DND-41 (cell line): ENCODE data around the gene ILRUN.
"Not testable (repeated sequence)": the region's sequence is repeated elsewhere in the genome, so short reads cannot be mapped to it uniquely, and the experiment has no call there.

Source experiments
- ATAC-seq: fragments of 200-7000 bp; cut with Tn5 transposase; 3 replicates; pipeline ENCODE4 v1.9.1; 2021; ENCODE audit warnings: low read depth; ENCODE audit not compliant: insufficient read depth
- DNase-seq: peaks from one replicate; pipeline ENCODE4 v3.0.0-alpha.2; 2020
- H2AFZ ChIP-seq: 2 replicates; pipeline ENCODE4 v1.6.0; 2012; ENCODE audit warnings: low read depth, low read length
- H3K27ac ChIP-seq: 2 replicates; pipeline ENCODE4 v1.5.1; 2012; ENCODE audit warnings: low read length, inconsistent platforms
- H3K27me3 ChIP-seq: fragments of 200-600 bp; sonication (generic); 2 replicates; pipeline ENCODE4 v1.6.0; 2012; ENCODE audit warnings: low read length, mild to moderate bottlenecking, inconsistent platforms; ENCODE audit not compliant: insufficient read depth, poor library complexity
- H3K36me3 ChIP-seq: 2 replicates; pipeline ENCODE4 v1.5.1; 2012; ENCODE audit warnings: low read length, inconsistent platforms; ENCODE audit not compliant: insufficient read depth
- H3K4me1 ChIP-seq: 2 replicates; pipeline ENCODE4 v1.5.1; 2012; ENCODE audit warnings: mild to moderate bottlenecking, low read length; ENCODE audit not compliant: insufficient read depth
- H3K4me2 ChIP-seq: 2 replicates; pipeline ENCODE4 v1.6.0; 2012; ENCODE audit warnings: mild to moderate bottlenecking, moderate library complexity, low read length, inconsistent platforms; ENCODE audit not compliant: insufficient read depth
- H3K4me3 ChIP-seq, 2 experiments: fragments of 200-600 bp in 1 of 2; shearing (Covaris generic) in 1 of 2; 2 replicates each; pipeline ENCODE4 v1.5.1; 2012 to 2016; ENCODE audit warnings: inconsistent platforms in 2 of 2, low read length in 2 of 2, mild to moderate bottlenecking in 2 of 2, low read depth in 1 of 2, moderate library complexity in 1 of 2
- H3K79me2 ChIP-seq: 2 replicates; pipeline ENCODE4 v1.6.0; 2012; ENCODE audit warnings: low read length, inconsistent platforms; ENCODE audit not compliant: insufficient read depth
- H3K9ac ChIP-seq: 2 replicates; pipeline ENCODE4 v1.6.0; 2012; ENCODE audit warnings: low read depth, mild to moderate bottlenecking, inconsistent platforms, low read length, moderate library complexity
- H3K9me3 ChIP-seq: 2 replicates; pipeline ENCODE4 v1.5.1; 2012; ENCODE audit warnings: low read length, moderate library complexity, mild to moderate bottlenecking, inconsistent platforms; ENCODE audit not compliant: insufficient read depth, severe bottlenecking
- H4K20me1 ChIP-seq: 2 replicates; pipeline ENCODE4 v1.6.0; 2012; ENCODE audit warnings: low read length; ENCODE audit not compliant: insufficient read depth
- EZH2 ChIP-seq: IDR thresholded peaks from 3 replicates; pipeline ENCODE4 v1.6.1; 2012; ENCODE audit warnings: borderline replicate concordance, low read depth, mild to moderate bottlenecking, moderate library complexity, low read length, inconsistent platforms; ENCODE audit not compliant: severe bottlenecking
- TF ChIP-seq, protein P1 (sequence below): IDR thresholded peaks from 2 replicates; pipeline ENCODE4 v1.5.1; 2012; ENCODE audit warnings: borderline replicate concordance, low read length, moderate library complexity, mild to moderate bottlenecking; ENCODE audit not compliant: poor library complexity, severe bottlenecking; ENCODE audit errors: extremely low read depth

Gene ILRUN

DNA sequence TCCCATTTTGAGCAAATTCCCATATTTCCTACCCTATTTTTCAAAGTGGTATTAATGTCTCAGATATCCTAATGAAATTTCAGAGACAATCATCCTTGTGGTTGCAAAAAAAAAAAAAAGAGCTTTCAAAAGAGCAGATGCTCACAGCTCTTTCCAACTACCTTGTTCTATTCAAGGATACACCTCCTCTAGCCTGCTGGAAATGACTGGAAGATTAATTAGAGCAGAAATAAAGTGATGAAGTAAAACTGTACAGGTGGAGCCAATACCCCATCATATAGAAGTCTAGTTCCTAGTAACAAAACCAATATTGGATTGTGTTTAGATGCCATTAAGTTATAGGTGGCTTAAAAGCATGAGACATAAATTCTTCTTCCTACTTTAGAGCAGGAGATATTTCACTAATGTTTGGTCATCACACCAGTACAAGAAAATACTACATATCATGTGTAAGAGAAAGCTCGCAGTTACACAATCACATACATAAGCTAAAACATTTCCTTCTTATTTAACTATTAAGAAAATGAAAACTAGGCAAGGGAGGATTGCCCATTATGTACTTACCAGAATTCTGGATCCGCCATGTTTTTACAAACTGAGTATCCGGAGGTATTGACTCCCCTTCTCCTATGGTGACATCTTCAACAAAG is 42.4 kb downstream of the ILRUN start:
- Histone ChIP-seq H4K20me1 (no peaks in the 10 kb centered on the region), H3K4me1 (peaks cover 32% of the 10 kb centered on the region), H2AFZ (no peak overlapping the region), H3K9me3 (no peaks in the 10 kb centered on the region), H3K27ac (no peak overlapping the region), H3K9ac (no peak overlapping the region), H3K36me3 (peaks cover 20% of the 10 kb centered on the region; the same call in 1 of the 2 replicates), H3K79me2 (peaks cover 70% of the 10 kb centered on the region), H3K4me2 (no peak overlapping the region), H3K4me3 (no peak overlapping the region), H3K27me3 (no peaks in the 10 kb centered on the region)
- DNase-seq (no peak), ATAC-seq (no peak)
- TF ChIP-seq EZH2: no peak
- TF ChIP-seq, protein P1, sequence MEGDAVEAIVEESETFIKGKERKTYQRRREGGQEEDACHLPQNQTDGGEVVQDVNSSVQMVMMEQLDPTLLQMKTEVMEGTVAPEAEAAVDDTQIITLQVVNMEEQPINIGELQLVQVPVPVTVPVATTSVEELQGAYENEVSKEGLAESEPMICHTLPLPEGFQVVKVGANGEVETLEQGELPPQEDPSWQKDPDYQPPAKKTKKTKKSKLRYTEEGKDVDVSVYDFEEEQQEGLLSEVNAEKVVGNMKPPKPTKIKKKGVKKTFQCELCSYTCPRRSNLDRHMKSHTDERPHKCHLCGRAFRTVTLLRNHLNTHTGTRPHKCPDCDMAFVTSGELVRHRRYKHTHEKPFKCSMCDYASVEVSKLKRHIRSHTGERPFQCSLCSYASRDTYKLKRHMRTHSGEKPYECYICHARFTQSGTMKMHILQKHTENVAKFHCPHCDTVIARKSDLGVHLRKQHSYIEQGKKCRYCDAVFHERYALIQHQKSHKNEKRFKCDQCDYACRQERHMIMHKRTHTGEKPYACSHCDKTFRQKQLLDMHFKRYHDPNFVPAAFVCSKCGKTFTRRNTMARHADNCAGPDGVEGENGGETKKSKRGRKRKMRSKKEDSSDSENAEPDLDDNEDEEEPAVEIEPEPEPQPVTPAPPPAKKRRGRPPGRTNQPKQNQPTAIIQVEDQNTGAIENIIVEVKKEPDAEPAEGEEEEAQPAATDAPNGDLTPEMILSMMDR: no peak

DNA sequence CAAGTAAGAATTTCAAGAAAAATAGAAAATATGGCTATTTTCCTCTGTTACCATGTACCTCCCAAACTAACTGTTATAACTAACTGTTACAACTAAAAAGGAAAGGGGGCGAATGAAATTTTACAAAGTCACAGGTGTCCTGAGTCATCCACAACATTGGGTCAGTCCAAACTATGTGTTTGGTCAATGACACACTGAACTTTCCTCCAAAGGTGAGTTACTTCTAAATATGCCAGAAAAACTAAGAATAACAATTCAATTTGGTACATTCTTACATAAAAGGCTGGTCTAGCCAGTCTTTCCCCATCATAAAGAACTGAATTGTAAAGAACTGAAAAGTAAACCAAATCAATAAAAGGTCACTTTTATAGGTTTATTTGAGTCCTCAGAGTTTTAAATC is 44.3 kb downstream of the ILRUN start:
- H3K27me3 ChIP-seq: no peaks in the 10 kb centered on the region
- no peak for ATAC-seq
- H3K79me2 ChIP-seq: peaks cover 67% of the 10 kb centered on the region
- peaks cover 20% of the 10 kb centered on the region; the same call in 1 of the 2 replicates for H3K36me3 ChIP-seq
- no peak overlapping the region for H3K4me2 ChIP-seq
- no peak for TF ChIP-seq EZH2
- TF ChIP-seq, protein P1: no peak
- H3K9ac ChIP-seq: no peak overlapping the region
- H4K20me1 ChIP-seq: no peaks in the 10 kb centered on the region
- no peaks in the 10 kb centered on the region for H3K9me3 ChIP-seq
- H3K4me1 ChIP-seq: peaks cover 13% of the 10 kb centered on the region
- H2AFZ ChIP-seq: no peak overlapping the region
- H3K27ac ChIP-seq: no peak overlapping the region
- DNase-seq: no peak
- no peak overlapping the region for H3K4me3 ChIP-seq

DNA sequence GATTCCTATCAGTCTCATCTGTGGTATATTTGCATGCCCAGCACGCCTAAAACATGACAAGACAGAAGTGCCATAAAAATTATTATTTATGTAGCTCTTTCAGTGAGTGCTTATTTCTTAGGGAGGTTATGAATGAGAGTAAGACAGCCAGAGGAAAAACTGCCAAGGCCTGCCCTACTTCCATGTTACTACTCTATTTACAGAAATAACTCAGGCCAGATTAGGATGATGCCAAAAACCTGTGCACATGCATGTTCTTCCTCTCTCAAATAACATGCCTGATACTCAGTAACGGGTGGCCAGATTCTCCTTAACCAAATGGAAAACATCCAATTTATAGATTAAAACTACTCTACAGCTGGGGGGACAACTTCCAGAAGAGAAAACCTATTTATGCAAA is 45.7 kb downstream of the ILRUN start:
- H3K9me3 ChIP-seq: no peaks in the 10 kb centered on the region
- H3K79me2 ChIP-seq: peaks cover 55% of the 10 kb centered on the region
- no peak overlapping the region for H3K9ac ChIP-seq
- no peak overlapping the region for H3K4me3 ChIP-seq
- H4K20me1 ChIP-seq: no peaks in the 10 kb centered on the region
- no peaks in the 10 kb centered on the region for H3K27me3 ChIP-seq
- ATAC-seq (no peak), DNase-seq (no peak)
- H2AFZ ChIP-seq: no peak overlapping the region
- H3K4me1 ChIP-seq: no peaks in the 10 kb centered on the region; the same call in 1 of the 2 replicates
- H3K36me3 ChIP-seq: peaks cover 29% of the 10 kb centered on the region
- H3K27ac ChIP-seq: no peak overlapping the region
- no peak for TF ChIP-seq EZH2
- TF ChIP-seq, protein P1: no peak
- H3K4me2 ChIP-seq: no peak overlapping the region

DNA sequence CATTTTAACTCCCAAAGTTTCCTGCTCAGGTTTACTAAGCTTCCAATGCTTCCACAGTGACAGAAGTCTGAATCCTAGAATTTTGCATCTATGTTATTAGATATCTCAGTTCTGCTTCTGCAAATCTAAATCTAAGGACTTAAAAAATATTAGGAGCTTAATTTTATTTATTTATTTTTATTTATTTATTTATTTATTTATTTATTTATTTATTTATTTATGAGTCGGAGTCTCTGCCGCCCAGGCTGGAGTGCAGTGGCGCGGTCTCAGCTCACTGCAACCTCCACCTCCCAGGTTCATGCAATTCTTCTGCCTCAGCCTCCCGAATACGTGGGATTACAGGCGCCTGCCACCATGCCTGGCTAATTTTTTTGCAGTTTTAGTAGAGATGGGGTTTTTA is 46.3 kb downstream of the ILRUN start:
- not testable (repeated sequence) for H3K4me3 ChIP-seq, DNase-seq, H3K27me3 ChIP-seq, H3K9ac ChIP-seq, H3K4me1 ChIP-seq, H2AFZ ChIP-seq, H3K4me2 ChIP-seq, H4K20me1 ChIP-seq, ATAC-seq, H3K27ac ChIP-seq, H3K9me3 ChIP-seq
- peaks cover 35% of the 10 kb centered on the region for H3K36me3 ChIP-seq
- peaks cover 49% of the 10 kb centered on the region for H3K79me2 ChIP-seq
